ENCODE results near the gene REC114. TPM values are rescaled to one million over a fixed set of nuclear protein-coding genes. Genes with fewer than 3 reads are reported as not detected.

Gene REC114
- total and polyA plus RNA-seq, 10 of the 15 experiments (the other 5 are each of a cell fraction or from before 2014, with no cell fraction given) = not detected

GRCh38 chr15:73608941-73609340 lies 166.0 kb downstream of the REC114 start:
- Histone ChIP-seq H3K4me3 (no peak overlapping the region), H3K79me2 (ENCODE audit: control insufficient read depth, insufficient read depth, low read length) (peaks cover 72% of the 10 kb centered on the region), H3K36me3 (ENCODE audit: control insufficient read depth in 2 of 2, insufficient read depth in 2 of 2, low read length in 1 of 2) (no peaks in the 10 kb centered on the region), H2AFZ (ENCODE audit: control insufficient read depth, low read depth, low read length) (no peak overlapping the region), H3K4me1 (ENCODE audit: control insufficient read depth, insufficient read depth, low read length) (peaks cover 27% of the 10 kb centered on the region; the same call in 1 of the 2 replicates), H3K27me3 (replicated peaks in 1 of 2; ENCODE audit: control insufficient read depth in 2 of 2, insufficient read depth in 2 of 2, low read length in 1 of 2) (no peaks in the 10 kb centered on the region), H3K9me3 (replicated peaks; ENCODE audit: control insufficient read depth, insufficient read depth, low read length) (no peaks in the 10 kb centered on the region), H3K4me2 (ENCODE audit: control insufficient read depth, insufficient read depth) (peak overlapping the region; percentile 35), H3K27ac (ENCODE audit: control insufficient read depth, insufficient read depth) (0 out of 2 replicates have a peak overlapping the region, but pooled peaks have one; percentile 16), H3K9ac (ENCODE audit: control insufficient read depth, insufficient read depth, low read length) (no peak overlapping the region), H4K20me1 (ENCODE audit: control insufficient read depth, insufficient read depth) (no peaks in the 10 kb centered on the region)
- in situ Hi-C loops (cut with MboI) (no loop called here), intact Hi-C loops (cut with micrococcal nuclease; ENCODE audit: unreplicated experiment) (no loop called here)
- FAIRE-seq (no peak), DNase-seq (ENCODE audit: low read depth, low spot score) (no peak), ATAC-seq (peak; percentile 59)
- ChIA-PET CTCF (interaction anchor here (4.9 to 11.1 kb wide), 3 partner anchors 9 to 49 kb away, joined by 14 to 170 read pairs (median 53); partner anchors contain the start of gene NPTN), POLR2A (interaction anchor here (0.7 to 3.5 kb wide), 3 partner anchors 9 to 24 kb away, joined by 3 to 14 read pairs (median 3); partner anchors contain the start of gene NPTN), RAD21 (ENCODE audit: unreplicated experiment) (interaction anchor here (0.6 to 3.3 kb wide), 4 partner anchors 20 to 1142 kb away, joined by 3 to 18 read pairs (median 3); no protein-coding TSS in a partner anchor), SMC1A (ENCODE audit: uncharacterized antibody, unreplicated experiment) (interaction anchor here (1.7 to 10.9 kb wide), 4 partner anchors 11 to 49 kb away, joined by 4 to 130 read pairs (median 64); partner anchors contain the start of gene NPTN)
- WGBS (ENCODE audit: insufficient coverage, insufficient replicate concordance, low lambda C conversion rate, missing lambda C conversion rate) = 56% methylated on average over 2 of the region's 2 CpGs
- no TSS peak for BruUV-seq (replicated peaks)
- no peak for TF ChIP-seq CBX3 (IDR thresholded peaks at IDR 0.05; ENCODE audit: borderline replicate concordance, low read depth)
- peak; percentile 17 to 30; a peak in 1 of 4 replicates for TF ChIP-seq IKZF2 (IDR thresholded peaks at IDR 0.05)
- TF ChIP-seq JUNB (IDR thresholded peaks at IDR 0.05) = peak; percentile 56
- TF ChIP-seq IKZF1 (conservative IDR thresholded peaks at IDR 0.05) = 0 out of 2 replicates have a peak, but pooled peaks have one; percentile 32
- peak; percentile 33; the same call in 1 of the 2 replicates for TF ChIP-seq EED (IDR thresholded peaks at IDR 0.05; ENCODE audit: low read depth)

Other genes with a start within 250 kb of the REC114 start
- not detected in 2 replicates for gene HCN4, start 74.2 kb upstream of the REC114 start, total RNA-seq (2014; rRNA removed)
- gene HCN4, start 74.2 kb upstream of the REC114 start, total RNA-seq (2014; rRNA removed; fragmentation: Illumina TruSeq; extraction: Trizol) = not detected in 2 replicates
- 0.03 TPM in 1 of 2 replicates, not detected in the other for gene HCN4, start 74.2 kb upstream of the REC114 start, total RNA-seq (2021)
- not detected in 2 replicates for gene HCN4, start 74.2 kb upstream of the REC114 start, polyA plus RNA-seq (2011; rRNA removed)
- not detected in 2 replicates for gene HCN4, start 74.2 kb upstream of the REC114 start, polyA plus RNA-seq (2014; fragmentation: Illumina TruSeq; extraction: Trizol)
- gene HCN4, start 74.2 kb upstream of the REC114 start, polyA plus RNA-seq (2014; fragmentation: Nextera tagmentation; extraction: Ambion mirVana) = not detected
- not detected in 2 replicates for gene HCN4, start 74.2 kb upstream of the REC114 start, polyA plus RNA-seq (2014; rRNA removed)
- gene HCN4, start 74.2 kb upstream of the REC114 start, polyA plus RNA-seq (2016; fragmentation: Nextera tagmentation; extraction: Ambion mirVana) = under 1 TPM in 1 of 2 experiments, not detected in 1; 0.10 TPM
- 36.9 and 38.0 TPM in 2 replicates for gene NPTN, start 190.2 kb downstream of the REC114 start, total RNA-seq (2014; rRNA removed)
- 41.0 and 45.6 TPM in 2 replicates for gene NPTN, start 190.2 kb downstream of the REC114 start, total RNA-seq (2014; rRNA removed; fragmentation: Illumina TruSeq; extraction: Trizol)
- gene NPTN, start 190.2 kb downstream of the REC114 start, total RNA-seq (2021) = 40.7 and 42.5 TPM in 2 replicates
- 43.4 and 53.8 TPM in 2 replicates for gene NPTN, start 190.2 kb downstream of the REC114 start, polyA plus RNA-seq (2011; rRNA removed)
- gene NPTN, start 190.2 kb downstream of the REC114 start, polyA plus RNA-seq (2014; fragmentation: Illumina TruSeq; extraction: Trizol) = 79.1 and 84.8 TPM in 2 replicates
- 10 to 100 TPM; 17.8 to 21.9 TPM for gene NPTN, start 190.2 kb downstream of the REC114 start, polyA plus RNA-seq (2014; fragmentation: Nextera tagmentation; extraction: Ambion mirVana)
- 33.7 and 35.4 TPM in 2 replicates for gene NPTN, start 190.2 kb downstream of the REC114 start, polyA plus RNA-seq (2014; rRNA removed)
- gene NPTN, start 190.2 kb downstream of the REC114 start, polyA plus RNA-seq (2016; fragmentation: Nextera tagmentation; extraction: Ambion mirVana) = 10 to 100 TPM; 45.7 to 48.1 TPM
- 1.0 and 1.8 TPM in 2 replicates for gene CD276, start 241.2 kb downstream of the REC114 start, total RNA-seq (2014; rRNA removed)
- gene CD276, start 241.2 kb downstream of the REC114 start, total RNA-seq (2014; rRNA removed; fragmentation: Illumina TruSeq; extraction: Trizol) = 0.41 and 0.67 TPM in 2 replicates
- 2.5 and 3.0 TPM in 2 replicates for gene CD276, start 241.2 kb downstream of the REC114 start, total RNA-seq (2021)
- 0.27 and 1.2 TPM in 2 replicates for gene CD276, start 241.2 kb downstream of the REC114 start, polyA plus RNA-seq (2011; rRNA removed)
- gene CD276, start 241.2 kb downstream of the REC114 start, polyA plus RNA-seq (2014; fragmentation: Illumina TruSeq; extraction: Trizol) = 1.3 and 1.4 TPM in 2 replicates
- gene CD276, start 241.2 kb downstream of the REC114 start, polyA plus RNA-seq (2014; fragmentation: Nextera tagmentation; extraction: Ambion mirVana) = under 1 TPM; 0.11 to 0.20 TPM
- 1.3 TPM in 2 replicates for gene CD276, start 241.2 kb downstream of the REC114 start, polyA plus RNA-seq (2014; rRNA removed)
- 1 to 10 TPM in 1 of 2 experiments, under 1 TPM in 1; 0.16 to 1.1 TPM for gene CD276, start 241.2 kb downstream of the REC114 start, polyA plus RNA-seq (2016; fragmentation: Nextera tagmentation; extraction: Ambion mirVana)

All from GM12878 (cell line).